ENCODE measurements around the gene ARF5. TPM values are rescaled to one million over a fixed set of nuclear protein-coding genes. Genes with fewer than 3 reads are reported as not detected.
A peak's percentile ranks its signal among the peaks of the same experiment; 100 is the strongest.

The ARF5 gene
- total and polyA plus RNA-seq, 12 donors = 84.8 to 185 (median 91.1) TPM

DNA sequence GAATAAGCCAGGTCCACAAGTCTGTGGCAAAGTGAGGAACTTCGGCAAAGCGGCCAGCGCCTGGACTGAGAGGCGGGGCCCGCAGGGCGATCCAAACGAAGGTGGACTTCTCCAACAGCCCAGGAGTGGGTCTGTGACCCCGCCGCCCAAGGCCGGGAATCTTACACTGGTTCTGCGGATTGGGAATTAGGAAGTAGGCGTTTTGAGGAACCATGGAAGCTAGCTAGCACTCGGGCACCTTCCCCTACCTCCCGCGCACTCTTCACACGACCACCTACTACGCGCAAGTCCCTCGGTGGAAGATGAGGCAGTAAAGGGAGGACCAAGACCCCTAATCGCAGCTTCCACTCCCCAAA, 570 bp upstream of the ARF5 start:
- H3K36me3 ChIP-seq = peaks cover 0 to 39% (median 18%) of the 10 kb centered on the region in 9 donors
- peak overlapping the region; percentile 73 to 100 (median 90) for H3K4me3 ChIP-seq
- peak overlapping the region in 9 of 10 donors; percentile 87 to 97 (median 92) for H3K27ac ChIP-seq
- DNase-seq (peak; percentile 12 to 28), ATAC-seq (peak in 1 of 8 donors; percentile 0)
- peaks cover 14 to 57% (median 49%) of the 10 kb centered on the region in 9 donors for H3K4me1 ChIP-seq
- 52 to 58% methylated on average over 20 of the region's 20 CpGs for WGBS, 2 donors
- H3K27me3 ChIP-seq = no peaks in the 10 kb centered on the region
- H3K9me3 ChIP-seq = no peaks in the 10 kb centered on the region
- TF ChIP-seq, protein P1, sequence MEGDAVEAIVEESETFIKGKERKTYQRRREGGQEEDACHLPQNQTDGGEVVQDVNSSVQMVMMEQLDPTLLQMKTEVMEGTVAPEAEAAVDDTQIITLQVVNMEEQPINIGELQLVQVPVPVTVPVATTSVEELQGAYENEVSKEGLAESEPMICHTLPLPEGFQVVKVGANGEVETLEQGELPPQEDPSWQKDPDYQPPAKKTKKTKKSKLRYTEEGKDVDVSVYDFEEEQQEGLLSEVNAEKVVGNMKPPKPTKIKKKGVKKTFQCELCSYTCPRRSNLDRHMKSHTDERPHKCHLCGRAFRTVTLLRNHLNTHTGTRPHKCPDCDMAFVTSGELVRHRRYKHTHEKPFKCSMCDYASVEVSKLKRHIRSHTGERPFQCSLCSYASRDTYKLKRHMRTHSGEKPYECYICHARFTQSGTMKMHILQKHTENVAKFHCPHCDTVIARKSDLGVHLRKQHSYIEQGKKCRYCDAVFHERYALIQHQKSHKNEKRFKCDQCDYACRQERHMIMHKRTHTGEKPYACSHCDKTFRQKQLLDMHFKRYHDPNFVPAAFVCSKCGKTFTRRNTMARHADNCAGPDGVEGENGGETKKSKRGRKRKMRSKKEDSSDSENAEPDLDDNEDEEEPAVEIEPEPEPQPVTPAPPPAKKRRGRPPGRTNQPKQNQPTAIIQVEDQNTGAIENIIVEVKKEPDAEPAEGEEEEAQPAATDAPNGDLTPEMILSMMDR (IDR thresholded peaks at IDR 0.05) = no peak
- intact Hi-C loops (cut with DNase I) = loop anchor here (2.0 to 10.0 kb wide), 5 partner anchors 63 to 627 kb away; partner anchors contain the start of genes SND1 (in 6 of the 10) and ZNF800 (in 5 of the 10)

DNA sequence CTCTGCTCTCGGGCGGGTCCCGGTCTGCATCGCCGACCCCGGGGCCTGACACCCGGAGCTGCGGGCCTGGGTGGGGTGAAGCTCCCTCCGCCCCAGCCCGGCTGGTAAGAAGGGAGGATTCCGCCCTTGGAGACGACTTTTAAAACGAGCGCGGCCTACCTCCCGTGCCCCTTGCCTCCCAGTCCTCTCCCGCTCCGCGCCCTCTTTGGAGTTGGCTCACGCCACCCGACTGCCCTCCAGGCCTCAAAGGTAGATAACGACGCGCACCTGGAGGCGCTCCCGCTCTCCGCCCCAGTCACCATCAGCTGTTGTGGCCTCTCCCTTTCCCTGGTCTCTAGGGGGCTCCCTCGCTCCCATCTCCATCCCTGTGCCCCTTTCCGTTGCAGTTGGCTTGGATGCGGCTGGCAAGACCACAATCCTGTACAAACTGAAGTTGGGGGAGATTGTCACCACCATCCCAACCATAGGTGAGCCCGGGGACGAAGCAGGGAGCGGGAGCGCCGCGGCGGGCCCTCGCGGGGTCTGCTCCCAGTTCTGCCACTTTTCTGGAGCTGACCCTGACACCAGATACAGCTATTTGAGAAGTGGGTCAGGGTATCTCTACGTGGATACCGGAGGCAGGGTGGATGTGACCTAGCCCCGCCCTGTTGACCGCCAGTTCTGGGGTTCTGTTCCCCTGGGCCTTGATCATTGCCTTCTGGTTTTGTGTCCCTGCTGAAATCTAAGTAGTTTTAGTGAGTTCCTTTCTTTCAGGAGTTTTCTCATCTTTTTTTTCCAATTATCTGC, 679 bp downstream of the ARF5 start:
- Histone ChIP-seq H3K36me3 (peaks cover 0 to 33% (median 18%) of the 10 kb centered on the region in 9 donors), H3K27me3 (no peaks in the 10 kb centered on the region), H3K27ac (peak overlapping the region in 9 of 10 donors; percentile 87 to 97 (median 92)), H3K9me3 (no peaks in the 10 kb centered on the region), H3K4me3 (peak overlapping the region; percentile 73 to 100 (median 90)), H3K4me1 (peaks cover 9 to 45% (median 36%) of the 10 kb centered on the region in 9 donors)
- DNase-seq (peak; percentile 45), ATAC-seq (peak; percentile 4 to 55 (median 28))
- intact Hi-C loops (cut with DNase I) = loop anchor here (2.0 to 10.0 kb wide), 5 partner anchors 62 to 626 kb away; partner anchors contain the start of genes SND1 (in 6 of the 10) and ZNF800 (in 5 of the 10)
- 4 to 5% methylated on average over 43 of the region's 43 CpGs for WGBS, 2 donors
- TF ChIP-seq, protein P1 (IDR thresholded peaks at IDR 0.05) = peak in 6 of 9 donors; percentile 28 to 54 (median 48)

DNA sequence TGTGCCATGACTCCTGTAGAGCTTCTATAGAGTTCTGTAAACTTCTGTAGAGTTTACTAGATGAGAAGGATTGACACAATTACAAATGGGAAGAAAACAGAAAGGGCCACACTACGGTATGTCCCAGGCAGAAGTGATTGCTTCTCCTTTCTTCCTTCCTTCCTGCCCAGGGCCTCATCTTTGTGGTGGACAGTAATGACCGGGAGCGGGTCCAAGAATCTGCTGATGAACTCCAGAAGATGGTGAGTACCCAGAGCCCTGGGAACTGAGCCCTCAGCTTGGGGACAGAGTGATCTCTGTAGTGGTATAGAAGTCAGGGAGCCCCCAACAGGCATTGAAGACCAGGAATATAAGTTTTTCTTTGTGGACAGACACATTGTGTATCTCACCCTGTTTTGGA, 1.7 kb downstream of the ARF5 start:
- 74 to 82% methylated on average over 3 of the region's 3 CpGs for WGBS, 2 donors
- TF ChIP-seq, protein P1 (IDR thresholded peaks at IDR 0.05) = no peak
- H3K9me3 ChIP-seq = no peaks in the 10 kb centered on the region
- H3K4me3 ChIP-seq = peak overlapping the region in 1 of 10 donors; percentile 98
- DNase-seq (no peak), ATAC-seq (no peak)
- intact Hi-C loops (cut with DNase I) = loop anchor here (2.0 to 10.0 kb wide), 6 partner anchors 55 to 625 kb away; partner anchors contain the start of genes SND1 (in 6 of the 10) and ZNF800 (in 5 of the 10)
- H3K27me3 ChIP-seq = no peaks in the 10 kb centered on the region
- peak overlapping the region in 2 of 10 donors; percentile 89 to 97 for H3K27ac ChIP-seq
- peaks cover 4 to 35% (median 30%) of the 10 kb centered on the region in 9 donors for H3K4me1 ChIP-seq
- H3K36me3 ChIP-seq = peaks cover 0 to 33% (median 18%) of the 10 kb centered on the region in 9 donors

DNA sequence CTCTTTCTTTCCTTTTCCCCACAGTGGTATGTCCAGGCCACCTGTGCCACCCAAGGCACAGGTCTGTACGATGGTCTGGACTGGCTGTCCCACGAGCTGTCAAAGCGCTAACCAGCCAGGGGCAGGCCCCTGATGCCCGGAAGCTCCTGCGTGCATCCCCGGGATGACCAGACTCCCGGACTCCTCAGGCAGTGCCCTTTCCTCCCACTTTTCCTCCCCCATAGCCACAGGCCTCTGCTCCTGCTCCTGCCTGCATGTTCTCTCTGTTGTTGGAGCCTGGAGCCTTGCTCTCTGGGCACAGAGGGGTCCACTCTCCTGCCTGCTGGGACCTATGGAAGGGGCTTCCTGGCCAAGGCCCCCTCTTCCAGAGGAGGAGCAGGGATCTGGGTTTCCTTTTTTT, 3.0 kb downstream of the ARF5 start:
- intact Hi-C loops (cut with DNase I) = loop anchor here in 1 of 10 donors (10.0 kb wide), 1 partner anchor 54 kb away; no protein-coding TSS in a partner anchor
- H3K4me1 ChIP-seq = peaks cover 4 to 33% (median 21%) of the 10 kb centered on the region in 9 donors
- ATAC-seq = no peak
- 95 to 96% methylated on average over 7 of the region's 7 CpGs for WGBS, 2 donors
- TF ChIP-seq, protein P1 (IDR thresholded peaks at IDR 0.05) = no peak
- no peaks in the 10 kb centered on the region for H3K9me3 ChIP-seq
- H3K27me3 ChIP-seq = no peaks in the 10 kb centered on the region
- no peak for DNase-seq
- no peak overlapping the region for H3K4me3 ChIP-seq
- peaks cover 0 to 33% (median 18%) of the 10 kb centered on the region in 9 donors for H3K36me3 ChIP-seq
- no peak overlapping the region for H3K27ac ChIP-seq

Measured in heart right ventricle (tissue), 16 donors.